KMS-11 (cell line): ENCODE data around the gene LMCD1.

Experiments
- H2AFZ ChIP-seq: fragments of 200-600 bp; sonication (generic); 2 replicates; pipeline ENCODE4 v1.6.1; 2016; ENCODE audit warnings: antibody characterized with exemption, mixed run types, low read depth
- H3K27ac ChIP-seq: fragments of 200-600 bp; sonication (generic); 2 replicates; pipeline ENCODE4 v1.6.1; 2016; ENCODE audit warnings: mild to moderate bottlenecking, mixed run types
- H3K27me3 ChIP-seq: fragments of 200-600 bp; sonication (generic); 2 replicates; pipeline ENCODE4 v1.6.1; 2017; ENCODE audit warnings: mild to moderate bottlenecking, low read depth, mixed run types, moderate library complexity; ENCODE audit not compliant: insufficient read depth
- H3K36me3 ChIP-seq: fragments of 200-600 bp; sonication (generic); 2 replicates; pipeline ENCODE4 v1.6.1; 2017; ENCODE audit warnings: mild to moderate bottlenecking, mixed run types; ENCODE audit not compliant: insufficient read depth
- H3K4me1 ChIP-seq: fragments of 200-600 bp; sonication (generic); 2 replicates; pipeline ENCODE4 v1.6.1; 2016; ENCODE audit warnings: mild to moderate bottlenecking, low read depth, mixed run types; ENCODE audit not compliant: poor library complexity, severe bottlenecking
- H3K4me2 ChIP-seq: fragments of 200-600 bp; sonication (generic); 2 replicates; pipeline ENCODE4 v1.7.0; 2016; ENCODE audit warnings: mild to moderate bottlenecking, mixed run types
- H3K4me3 ChIP-seq: fragments of 200-600 bp; sonication (generic); IDR thresholded peaks from 2 replicates; pipeline ENCODE4 v1.6.1; 2017; ENCODE audit warnings: low read depth, low read length, mixed read lengths; ENCODE audit not compliant: insufficient read depth
- H3K79me2 ChIP-seq: fragments of 200-600 bp; sonication (generic); 2 replicates; pipeline ENCODE4 v1.6.1; 2016; ENCODE audit warnings: low read depth, mixed run types; ENCODE audit not compliant: insufficient read depth
- H3K9ac ChIP-seq: fragments of 200-600 bp; sonication (generic); 2 replicates; pipeline ENCODE4 v1.6.1; 2016; ENCODE audit warnings: mild to moderate bottlenecking, mixed run types
- H4K20me1 ChIP-seq: fragments of 200-600 bp; sonication (generic); 2 replicates; pipeline ENCODE4 v1.6.1; 2016; ENCODE audit warnings: mild to moderate bottlenecking, mixed run types; ENCODE audit not compliant: insufficient read depth
- CTCF ChIP-seq: fragments of 200-600 bp; sonication (generic); conservative IDR thresholded peaks from 2 replicates; pipeline ENCODE4 v1.6.1; 2017; ENCODE audit warnings: low read depth, mild to moderate bottlenecking, antibody characterized with exemption, low read length, moderate library complexity, mixed read lengths

The LMCD1 gene

GRCh38 chr3:8516047-8516661, 14.5 kb downstream of the LMCD1 start:
- no peak overlapping the region for H3K27ac ChIP-seq
- H3K4me1 ChIP-seq = no peaks in the 10 kb centered on the region
- H3K9ac ChIP-seq = no peak overlapping the region
- no peak overlapping the region for H3K4me2 ChIP-seq
- H3K79me2 ChIP-seq = no peaks in the 10 kb centered on the region
- H2AFZ ChIP-seq = no peak overlapping the region
- no peaks in the 10 kb centered on the region for H4K20me1 ChIP-seq
- no peaks in the 10 kb centered on the region for H3K36me3 ChIP-seq
- H3K27me3 ChIP-seq = no peaks in the 10 kb centered on the region
- TF ChIP-seq CTCF = no peak
- H3K4me3 ChIP-seq = no peak overlapping the region

- H3K4me3 ChIP-seq = no peak overlapping the region
- H3K36me3 ChIP-seq = no peaks in the 10 kb centered on the region
- no peaks in the 10 kb centered on the region for H4K20me1 ChIP-seq
- no peaks in the 10 kb centered on the region for H3K27me3 ChIP-seq
- no peak for TF ChIP-seq CTCF
- no peaks in the 10 kb centered on the region for H3K4me1 ChIP-seq
- no peak overlapping the region for H3K27ac ChIP-seq
- no peaks in the 10 kb centered on the region for H3K79me2 ChIP-seq
- no peak overlapping the region for H3K4me2 ChIP-seq
- no peak overlapping the region for H2AFZ ChIP-seq
- no peak overlapping the region for H3K9ac ChIP-seq
Measured at GRCh38 chr3:8516783-8517182, 15.2 kb downstream of the LMCD1 start.

- H3K27me3 ChIP-seq = no peaks in the 10 kb centered on the region
- no peak overlapping the region for H3K4me3 ChIP-seq
- no peak overlapping the region for H3K27ac ChIP-seq
- no peak for TF ChIP-seq CTCF
- H3K36me3 ChIP-seq = no peaks in the 10 kb centered on the region
- no peak overlapping the region for H3K9ac ChIP-seq
- no peak overlapping the region for H3K4me2 ChIP-seq
- H2AFZ ChIP-seq = no peak overlapping the region
- H3K79me2 ChIP-seq = no peaks in the 10 kb centered on the region
- no peaks in the 10 kb centered on the region for H3K4me1 ChIP-seq
- H4K20me1 ChIP-seq = no peaks in the 10 kb centered on the region
Measured at GRCh38 chr3:8517487-8517886, 15.9 kb downstream of the LMCD1 start.

GRCh38 chr3:8518138-8518537, 16.5 kb downstream of the LMCD1 start:
- Histone ChIP-seq H4K20me1 (no peaks in the 10 kb centered on the region), H3K36me3 (no peaks in the 10 kb centered on the region), H3K79me2 (no peaks in the 10 kb centered on the region), H3K4me2 (no peak overlapping the region), H3K4me3 (no peak overlapping the region), H3K4me1 (no peaks in the 10 kb centered on the region), H3K27me3 (no peaks in the 10 kb centered on the region), H2AFZ (no peak overlapping the region), H3K27ac (no peak overlapping the region), H3K9ac (no peak overlapping the region)
- no peak for TF ChIP-seq CTCF
